ENCODE data around the gene UNC5B. TPM values are rescaled to one million over a fixed set of nuclear protein-coding genes. Genes with fewer than 3 reads are reported as not detected.

The UNC5B gene
- total and polyA plus RNA-seq, 10 donors, result 0.74 to 21.1 (median 11.3) TPM

GRCh38 chr10:71333129-71333887 is 120.9 kb downstream of the UNC5B start:
- Histone ChIP-seq H3K4me1 (peaks cover 7 to 25% (median 18%) of the 10 kb centered on the region in 6 donors), H3K4me3 (no peak overlapping the region), H3K36me3 (peaks cover 0 to 45% (median 2%) of the 10 kb centered on the region in 6 donors), H3K27me3 (replicated peaks in 1 of 7) (no peaks in the 10 kb centered on the region), H3K9me3 (no peaks in the 10 kb centered on the region), H3K27ac (peak overlapping the region in 6 of 8 donors; percentile 2 to 61 (median 26))
- DNase-seq, result no peak
- intact Hi-C loops (cut with DNase I; ENCODE audit: low total_unique reads), result no loop called here
- no peak for TF ChIP-seq POLR2A (IDR thresholded peaks at IDR 0.05)
- no peak for TF ChIP-seq CTCF (IDR thresholded peaks at IDR 0.05 in 8 of 11, conservative IDR thresholded peaks at IDR 0.05 in 3 of 11)
- TF ChIP-seq POLR2AphosphoS5 (IDR thresholded peaks at IDR 0.05), result no peak
- 39 to 55% (median 48%) methylated on average over 8 to 9 of the region's 9 CpGs for WGBS, 5 donors

GRCh38 chr10:71334221-71334791 is 121.9 kb downstream of the UNC5B start:
- Histone ChIP-seq H3K4me3 (no peak overlapping the region), H3K9me3 (no peaks in the 10 kb centered on the region), H3K27ac (peak overlapping the region in 5 of 8 donors; percentile 1 to 61 (median 15)), H3K27me3 (replicated peaks in 1 of 7) (no peaks in the 10 kb centered on the region), H3K36me3 (peaks cover 0 to 48% (median 0%) of the 10 kb centered on the region in 6 donors), H3K4me1 (peaks cover 7 to 25% (median 18%) of the 10 kb centered on the region in 6 donors)
- peak in 1 of 3 donors; percentile 12 for TF ChIP-seq POLR2AphosphoS5 (IDR thresholded peaks at IDR 0.05)
- TF ChIP-seq POLR2A (IDR thresholded peaks at IDR 0.05), result no peak
- WGBS, 5 donors, result 76 to 88% (median 81%) methylated on average over 12 of the region's 12 CpGs
- DNase-seq, result no peak
- intact Hi-C loops (cut with DNase I; ENCODE audit: low total_unique reads), result no loop called here

- H3K9me3 ChIP-seq, result no peaks in the 10 kb centered on the region
- no peak overlapping the region for H3K27ac ChIP-seq
- H3K36me3 ChIP-seq, result peaks cover 0 to 51% (median 0%) of the 10 kb centered on the region in 6 donors
- 86 to 93% (median 92%) methylated on average over 15 of the region's 15 CpGs for WGBS, 5 donors
- no peak for DNase-seq
- H3K4me3 ChIP-seq, result no peak overlapping the region
- TF ChIP-seq CTCF (IDR thresholded peaks at IDR 0.05 in 8 of 11, conservative IDR thresholded peaks at IDR 0.05 in 3 of 11) (no peak), POLR2AphosphoS5 (IDR thresholded peaks at IDR 0.05) (no peak), POLR2A (IDR thresholded peaks at IDR 0.05) (no peak)
- H3K27me3 ChIP-seq (replicated peaks in 1 of 7), result no peaks in the 10 kb centered on the region
- peaks cover 7 to 25% (median 18%) of the 10 kb centered on the region in 6 donors for H3K4me1 ChIP-seq
- intact Hi-C loops (cut with DNase I; ENCODE audit: low total_unique reads), result no loop called here
Measured at GRCh38 chr10:71335173-71335708, 122.9 kb downstream of the UNC5B start.

GRCh38 chr10:71336632-71337031 is 124.3 kb downstream of the UNC5B start:
- Histone ChIP-seq H3K4me1 (peaks cover 7 to 25% (median 18%) of the 10 kb centered on the region in 6 donors), H3K4me3 (no peak overlapping the region), H3K36me3 (peaks cover 0 to 44% (median 0%) of the 10 kb centered on the region in 6 donors), H3K9me3 (no peaks in the 10 kb centered on the region), H3K27ac (no peak overlapping the region), H3K27me3 (replicated peaks in 1 of 7) (no peaks in the 10 kb centered on the region)
- intact Hi-C loops (cut with DNase I; ENCODE audit: low total_unique reads), result no loop called here
- no peak for DNase-seq
- 79 to 89% (median 87%) methylated on average over 6 of the region's 6 CpGs for WGBS, 5 donors
- TF ChIP-seq CTCF (IDR thresholded peaks at IDR 0.05 in 8 of 11, conservative IDR thresholded peaks at IDR 0.05 in 3 of 11) (no peak), POLR2A (IDR thresholded peaks at IDR 0.05) (no peak), POLR2AphosphoS5 (IDR thresholded peaks at IDR 0.05) (no peak)
